ENCODE measurements around the gene COPS9.

GRCh38 chr2:240154606-240155005 is 18.5 kb upstream of the COPS9 start:
- no peak for TF ChIP-seq EZH2phosphoT487 (IDR thresholded peaks at IDR 0.05; ENCODE audit: unreplicated experiment)
- no peak for TF ChIP-seq EZH2 (IDR thresholded peaks at IDR 0.05; ENCODE audit: low read depth, unreplicated experiment)
- no peak for TF ChIP-seq CTCF (conservative IDR thresholded peaks at IDR 0.05; ENCODE audit: low read depth in 2 of 2)
- TF ChIP-seq REST (IDR thresholded peaks at IDR 0.05; ENCODE audit: unreplicated experiment) = no peak
- no peak for TF ChIP-seq POLR2AphosphoS5 (IDR thresholded peaks at IDR 0.05; ENCODE audit: low read depth)
- TF ChIP-seq, protein P1, sequence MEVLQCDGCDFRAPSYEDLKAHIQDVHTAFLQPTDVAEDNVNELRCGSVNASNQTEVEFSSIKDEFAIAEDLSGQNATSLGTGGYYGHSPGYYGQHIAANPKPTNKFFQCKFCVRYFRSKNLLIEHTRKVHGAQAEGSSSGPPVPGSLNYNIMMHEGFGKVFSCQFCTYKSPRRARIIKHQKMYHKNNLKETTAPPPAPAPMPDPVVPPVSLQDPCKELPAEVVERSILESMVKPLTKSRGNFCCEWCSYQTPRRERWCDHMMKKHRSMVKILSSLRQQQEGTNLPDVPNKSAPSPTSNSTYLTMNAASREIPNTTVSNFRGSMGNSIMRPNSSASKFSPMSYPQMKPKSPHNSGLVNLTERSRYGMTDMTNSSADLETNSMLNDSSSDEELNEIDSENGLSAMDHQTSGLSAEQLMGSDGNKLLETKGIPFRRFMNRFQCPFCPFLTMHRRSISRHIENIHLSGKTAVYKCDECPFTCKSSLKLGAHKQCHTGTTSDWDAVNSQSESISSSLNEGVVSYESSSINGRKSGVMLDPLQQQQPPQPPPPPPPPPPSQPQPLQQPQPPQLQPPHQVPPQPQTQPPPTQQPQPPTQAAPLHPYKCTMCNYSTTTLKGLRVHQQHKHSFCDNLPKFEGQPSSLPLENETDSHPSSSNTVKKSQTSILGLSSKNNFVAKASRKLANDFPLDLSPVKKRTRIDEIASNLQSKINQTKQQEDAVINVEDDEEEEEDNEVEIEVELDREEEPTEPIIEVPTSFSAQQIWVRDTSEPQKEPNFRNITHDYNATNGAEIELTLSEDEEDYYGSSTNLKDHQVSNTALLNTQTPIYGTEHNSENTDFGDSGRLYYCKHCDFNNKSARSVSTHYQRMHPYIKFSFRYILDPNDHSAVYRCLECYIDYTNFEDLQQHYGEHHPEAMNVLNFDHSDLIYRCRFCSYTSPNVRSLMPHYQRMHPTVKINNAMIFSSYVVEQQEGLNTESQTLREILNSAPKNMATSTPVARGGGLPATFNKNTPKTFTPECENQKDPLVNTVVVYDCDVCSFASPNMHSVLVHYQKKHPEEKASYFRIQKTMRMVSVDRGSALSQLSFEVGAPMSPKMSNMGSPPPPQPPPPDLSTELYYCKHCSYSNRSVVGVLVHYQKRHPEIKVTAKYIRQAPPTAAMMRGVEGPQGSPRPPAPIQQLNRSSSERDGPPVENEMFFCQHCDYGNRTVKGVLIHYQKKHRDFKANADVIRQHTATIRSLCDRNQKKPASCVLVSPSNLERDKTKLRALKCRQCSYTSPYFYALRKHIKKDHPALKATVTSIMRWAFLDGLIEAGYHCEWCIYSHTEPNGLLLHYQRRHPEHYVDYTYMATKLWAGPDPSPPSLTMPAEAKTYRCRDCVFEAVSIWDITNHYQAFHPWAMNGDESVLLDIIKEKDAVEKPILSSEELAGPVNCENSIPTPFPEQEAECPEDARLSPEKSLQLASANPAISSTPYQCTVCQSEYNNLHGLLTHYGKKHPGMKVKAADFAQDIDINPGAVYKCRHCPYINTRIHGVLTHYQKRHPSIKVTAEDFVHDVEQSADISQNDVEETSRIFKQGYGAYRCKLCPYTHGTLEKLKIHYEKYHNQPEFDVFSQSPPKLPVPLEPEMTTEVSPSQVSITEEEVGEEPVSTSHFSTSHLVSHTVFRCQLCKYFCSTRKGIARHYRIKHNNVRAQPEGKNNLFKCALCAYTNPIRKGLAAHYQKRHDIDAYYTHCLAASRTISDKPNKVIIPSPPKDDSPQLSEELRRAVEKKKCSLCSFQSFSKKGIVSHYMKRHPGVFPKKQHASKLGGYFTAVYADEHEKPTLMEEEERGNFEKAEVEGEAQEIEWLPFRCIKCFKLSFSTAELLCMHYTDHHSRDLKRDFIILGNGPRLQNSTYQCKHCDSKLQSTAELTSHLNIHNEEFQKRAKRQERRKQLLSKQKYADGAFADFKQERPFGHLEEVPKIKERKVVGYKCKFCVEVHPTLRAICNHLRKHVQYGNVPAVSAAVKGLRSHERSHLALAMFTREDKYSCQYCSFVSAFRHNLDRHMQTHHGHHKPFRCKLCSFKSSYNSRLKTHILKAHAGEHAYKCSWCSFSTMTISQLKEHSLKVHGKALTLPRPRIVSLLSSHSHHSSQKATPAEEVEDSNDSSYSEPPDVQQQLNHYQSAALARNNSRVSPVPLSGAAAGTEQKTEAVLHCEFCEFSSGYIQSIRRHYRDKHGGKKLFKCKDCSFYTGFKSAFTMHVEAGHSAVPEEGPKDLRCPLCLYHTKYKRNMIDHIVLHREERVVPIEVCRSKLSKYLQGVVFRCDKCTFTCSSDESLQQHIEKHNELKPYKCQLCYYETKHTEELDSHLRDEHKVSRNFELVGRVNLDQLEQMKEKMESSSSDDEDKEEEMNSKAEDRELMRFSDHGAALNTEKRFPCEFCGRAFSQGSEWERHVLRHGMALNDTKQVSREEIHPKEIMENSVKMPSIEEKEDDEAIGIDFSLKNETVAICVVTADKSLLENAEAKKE (CRISPR knock-in tag; IDR thresholded peaks at IDR 0.05) = no peak
- no peak for TF ChIP-seq JUNB (IDR thresholded peaks at IDR 0.05; ENCODE audit: unreplicated experiment)
- TF ChIP-seq CREB1 (CRISPR knock-in tag; IDR thresholded peaks at IDR 0.05; ENCODE audit: low read depth) = no peak
- no peak for TF ChIP-seq STAT1 (IDR thresholded peaks at IDR 0.05; ENCODE audit: unreplicated experiment)
- no peak for TF ChIP-seq NANOG (IDR thresholded peaks at IDR 0.05; ENCODE audit: borderline replicate concordance)
- TF ChIP-seq ZNF331 (CRISPR knock-in tag; IDR thresholded peaks at IDR 0.05; ENCODE audit: low read depth) = no peak

Measured in GM23338 (cell line).